IPS-15b (cell line): Measurements from ENCODE around the gene RPE65.

Source experiments
- H3K27me3 ChIP-seq: one replicate; pipeline ENCODE4 v1.6.1; 2013; ENCODE audit warnings: low read length; ENCODE audit not compliant: control insufficient read depth, insufficient read depth
- H3K36me3 ChIP-seq: one replicate; pipeline ENCODE4 v1.6.1; 2013; ENCODE audit warnings: low read length; ENCODE audit not compliant: control insufficient read depth, insufficient read depth
- H3K4me1 ChIP-seq: one replicate; pipeline ENCODE4 v1.6.1; 2013; ENCODE audit warnings: mild to moderate bottlenecking, low read length; ENCODE audit not compliant: control insufficient read depth, insufficient read depth
- H3K4me3 ChIP-seq: one replicate; pipeline ENCODE4 v1.5.1; 2013; ENCODE audit warnings: low read depth, low read length
- H3K9ac ChIP-seq: one replicate; pipeline ENCODE4 v1.6.1; 2013; ENCODE audit warnings: low read depth, mild to moderate bottlenecking, low read length
- H3K9me3 ChIP-seq: one replicate; pipeline ENCODE4 v1.6.1; 2013; ENCODE audit warnings: mild to moderate bottlenecking, low read length; ENCODE audit not compliant: control insufficient read depth, insufficient read depth

The RPE65 gene

GRCh38 chr1:68448365-68448764 is 1.4 kb downstream of the RPE65 start:
- Histone ChIP-seq H3K4me1 (peaks cover 3% of the 10 kb centered on the region), H3K27me3 (no peaks in the 10 kb centered on the region), H3K9me3 (no peaks in the 10 kb centered on the region), H3K36me3 (no peaks in the 10 kb centered on the region), H3K9ac (no peak overlapping the region), H3K4me3 (no peak overlapping the region)

GRCh38 chr1:68445709-68446108 is 4.0 kb downstream of the RPE65 start:
- H3K4me3 ChIP-seq: no peak overlapping the region
- peaks cover 3% of the 10 kb centered on the region for H3K4me1 ChIP-seq
- H3K9ac ChIP-seq: no peak overlapping the region
- H3K36me3 ChIP-seq: no peaks in the 10 kb centered on the region
- no peaks in the 10 kb centered on the region for H3K27me3 ChIP-seq
- no peaks in the 10 kb centered on the region for H3K9me3 ChIP-seq

- Histone ChIP-seq H3K9ac (no peak overlapping the region), H3K27me3 (no peaks in the 10 kb centered on the region), H3K4me1 (peaks cover 1% of the 10 kb centered on the region), H3K4me3 (no peak overlapping the region), H3K36me3 (no peaks in the 10 kb centered on the region), H3K9me3 (no peaks in the 10 kb centered on the region)
Observed at GRCh38 chr1:68442822-68443556, 6.8 kb downstream of the RPE65 start.

GRCh38 chr1:68442006-68442405 is 7.7 kb downstream of the RPE65 start:
- Histone ChIP-seq H3K4me1 (peaks cover 3% of the 10 kb centered on the region), H3K9me3 (no peaks in the 10 kb centered on the region), H3K9ac (no peak overlapping the region), H3K27me3 (no peaks in the 10 kb centered on the region), H3K4me3 (no peak overlapping the region), H3K36me3 (no peaks in the 10 kb centered on the region)

- Histone ChIP-seq H3K36me3 (no peaks in the 10 kb centered on the region), H3K9me3 (no peaks in the 10 kb centered on the region), H3K9ac (no peak overlapping the region), H3K4me1 (peaks cover 3% of the 10 kb centered on the region), H3K4me3 (no peak overlapping the region), H3K27me3 (no peaks in the 10 kb centered on the region)
Observed at GRCh38 chr1:68438310-68438709, 11.4 kb downstream of the RPE65 start.

- no peak overlapping the region for H3K9ac ChIP-seq
- H3K4me3 ChIP-seq: no peak overlapping the region
- peaks cover 3% of the 10 kb centered on the region for H3K4me1 ChIP-seq
- H3K27me3 ChIP-seq: no peaks in the 10 kb centered on the region
- no peaks in the 10 kb centered on the region for H3K9me3 ChIP-seq
- H3K36me3 ChIP-seq: no peaks in the 10 kb centered on the region
Observed at GRCh38 chr1:68433395-68433794, 16.4 kb downstream of the RPE65 start.

GRCh38 chr1:68431076-68431475 is 18.7 kb downstream of the RPE65 start:
- Histone ChIP-seq H3K27me3 (no peaks in the 10 kb centered on the region), H3K4me3 (no peak overlapping the region), H3K36me3 (no peaks in the 10 kb centered on the region), H3K9me3 (no peaks in the 10 kb centered on the region), H3K9ac (no peak overlapping the region), H3K4me1 (no peaks in the 10 kb centered on the region)

- no peaks in the 10 kb centered on the region for H3K27me3 ChIP-seq
- H3K9me3 ChIP-seq: no peaks in the 10 kb centered on the region
- no peak overlapping the region for H3K9ac ChIP-seq
- no peak overlapping the region for H3K4me3 ChIP-seq
- H3K4me1 ChIP-seq: no peaks in the 10 kb centered on the region
- H3K36me3 ChIP-seq: no peaks in the 10 kb centered on the region
Observed at GRCh38 chr1:68429233-68429808, 20.4 kb downstream of the RPE65 start.

- Histone ChIP-seq H3K27me3 (no peaks in the 10 kb centered on the region), H3K9me3 (no peaks in the 10 kb centered on the region), H3K9ac (no peak overlapping the region), H3K36me3 (no peaks in the 10 kb centered on the region), H3K4me3 (no peak overlapping the region), H3K4me1 (no peaks in the 10 kb centered on the region)
Observed at GRCh38 chr1:68426594-68426993, 23.2 kb downstream of the RPE65 start.

GRCh38 chr1:68421350-68421749 is 28.4 kb downstream of the RPE65 start:
- no peak overlapping the region for H3K4me3 ChIP-seq
- H3K27me3 ChIP-seq: no peaks in the 10 kb centered on the region
- H3K36me3 ChIP-seq: no peaks in the 10 kb centered on the region
- no peaks in the 10 kb centered on the region for H3K4me1 ChIP-seq
- H3K9ac ChIP-seq: no peak overlapping the region
- no peaks in the 10 kb centered on the region for H3K9me3 ChIP-seq

GRCh38 chr1:68409426-68409825 is 40.3 kb downstream of the RPE65 start:
- Histone ChIP-seq H3K9me3 (no peaks in the 10 kb centered on the region), H3K27me3 (no peaks in the 10 kb centered on the region), H3K4me1 (no peaks in the 10 kb centered on the region), H3K36me3 (no peaks in the 10 kb centered on the region), H3K4me3 (no peak overlapping the region), H3K9ac (no peak overlapping the region)

GRCh38 chr1:68401506-68401905 is 48.2 kb downstream of the RPE65 start:
- H3K36me3 ChIP-seq: no peaks in the 10 kb centered on the region
- no peaks in the 10 kb centered on the region for H3K4me1 ChIP-seq
- no peaks in the 10 kb centered on the region for H3K27me3 ChIP-seq
- no peak overlapping the region for H3K4me3 ChIP-seq
- H3K9me3 ChIP-seq: no peaks in the 10 kb centered on the region
- no peak overlapping the region for H3K9ac ChIP-seq
